Suppressor macrophage (primary cell): ENCODE data around the gene TUFM.
A peak's percentile ranks its signal among the peaks of the same experiment; 100 is the strongest.
"Not testable (repeated sequence)": the region's sequence is repeated elsewhere in the genome, so short reads cannot be mapped to it uniquely, and the experiment has no call there.

Experiments
- DNase-seq, 4 experiments: peaks; one replicate each; pipeline ENCODE4 v3.0.0-alpha.2; 2020 to 2022
- total RNA-seq, 17 experiments: gene quantifications; one replicate each; lab custom pipeline; 2026; ENCODE audit warnings: mixed read lengths in 6 of 17, inconsistent platforms in 3 of 17; lab: John Stamatoyannopoulos, UW

TUFM gene
- 80.4 to 219 (median 123) reads per million in 17 experiments for total RNA-seq

- DNase-seq: peak; percentile 99
Measured at GRCh38 chr16:28846080-28846932, at the start of gene TUFM. Gene TUFM (minus strand): TSS chr16:28846348. CDS start chr16:28846269, 79 bp downstream.

GRCh38 chr16:28895609-28896008 lies 49.5 kb upstream of the TUFM start:
- no peak for DNase-seq

GRCh38 chr16:28893291-28893690 lies 47.1 kb upstream of the TUFM start:
- DNase-seq: no peak

- no peak for DNase-seq
Measured at GRCh38 chr16:28891964-28892890, 46.1 kb upstream of the TUFM start.

- DNase-seq: not testable (repeated sequence)
Measured at GRCh38 chr16:28890355-28890754, 44.2 kb upstream of the TUFM start.

- no peak for DNase-seq
Measured at GRCh38 chr16:28886945-28887344, 40.8 kb upstream of the TUFM start.

GRCh38 chr16:28884045-28884444 lies 37.9 kb upstream of the TUFM start:
- no peak for DNase-seq

- no peak for DNase-seq
Measured at GRCh38 chr16:28883221-28883996, 37.3 kb upstream of the TUFM start.

- DNase-seq: no peak
Measured at GRCh38 chr16:28882551-28883160, 36.5 kb upstream of the TUFM start.

- DNase-seq: not testable (repeated sequence)
Measured at GRCh38 chr16:28881565-28881964, 35.4 kb upstream of the TUFM start.

- DNase-seq: no peak
Measured at GRCh38 chr16:28880955-28881354, 34.8 kb upstream of the TUFM start.

- no peak for DNase-seq
Measured at GRCh38 chr16:28880589-28880915, 34.4 kb upstream of the TUFM start.

GRCh38 chr16:28879841-28880588 lies 33.9 kb upstream of the TUFM start:
- DNase-seq: peak; percentile 87 to 93 (median 90)

GRCh38 chr16:28879261-28879840 lies 33.2 kb upstream of the TUFM start:
- peak in 1 of 4 experiments; percentile 5 for DNase-seq

- no peak for DNase-seq
Measured at GRCh38 chr16:28878083-28878926, 32.2 kb upstream of the TUFM start, which contains the start of gene ATP2A1. Gene ATP2A1 (plus strand): TSS chr16:28878488. CDS start chr16:28878672, 184 bp downstream.

GRCh38 chr16:28877655-28878000 lies 31.5 kb upstream of the TUFM start:
- no peak for DNase-seq

- peak in 3 of 4 experiments; percentile 7 to 19 (median 16) for DNase-seq
Measured at GRCh38 chr16:28876973-28877654, 31.0 kb upstream of the TUFM start.

- DNase-seq: no peak
Measured at GRCh38 chr16:28876019-28876659, 30.0 kb upstream of the TUFM start.
